ENCODE measurements around the gene ZNF165.

DNA sequence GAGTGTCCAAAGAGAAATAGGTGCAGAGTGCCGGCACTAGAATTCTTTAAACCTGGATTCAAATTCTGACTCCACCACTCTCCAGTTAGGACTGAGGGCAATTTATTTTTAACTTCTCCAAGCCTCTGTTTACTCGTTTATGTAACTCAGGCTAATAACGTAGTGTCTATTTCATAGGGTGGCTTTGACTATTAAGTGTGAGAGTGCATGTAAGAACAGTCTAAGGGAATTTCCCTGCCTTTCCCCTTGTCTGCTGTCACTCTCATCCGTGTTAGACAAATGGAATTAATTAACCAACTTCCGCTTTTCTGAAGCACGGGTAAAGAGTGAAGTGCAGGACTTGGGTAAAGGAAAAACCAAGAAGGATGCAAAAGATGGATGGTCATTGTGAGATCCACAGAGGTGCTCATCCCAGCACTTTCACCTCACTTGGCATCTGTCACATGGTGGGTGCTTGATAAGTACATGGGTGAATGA is 57.2 kb downstream of the ZNF165 start:
- TF ChIP-seq, protein P1, sequence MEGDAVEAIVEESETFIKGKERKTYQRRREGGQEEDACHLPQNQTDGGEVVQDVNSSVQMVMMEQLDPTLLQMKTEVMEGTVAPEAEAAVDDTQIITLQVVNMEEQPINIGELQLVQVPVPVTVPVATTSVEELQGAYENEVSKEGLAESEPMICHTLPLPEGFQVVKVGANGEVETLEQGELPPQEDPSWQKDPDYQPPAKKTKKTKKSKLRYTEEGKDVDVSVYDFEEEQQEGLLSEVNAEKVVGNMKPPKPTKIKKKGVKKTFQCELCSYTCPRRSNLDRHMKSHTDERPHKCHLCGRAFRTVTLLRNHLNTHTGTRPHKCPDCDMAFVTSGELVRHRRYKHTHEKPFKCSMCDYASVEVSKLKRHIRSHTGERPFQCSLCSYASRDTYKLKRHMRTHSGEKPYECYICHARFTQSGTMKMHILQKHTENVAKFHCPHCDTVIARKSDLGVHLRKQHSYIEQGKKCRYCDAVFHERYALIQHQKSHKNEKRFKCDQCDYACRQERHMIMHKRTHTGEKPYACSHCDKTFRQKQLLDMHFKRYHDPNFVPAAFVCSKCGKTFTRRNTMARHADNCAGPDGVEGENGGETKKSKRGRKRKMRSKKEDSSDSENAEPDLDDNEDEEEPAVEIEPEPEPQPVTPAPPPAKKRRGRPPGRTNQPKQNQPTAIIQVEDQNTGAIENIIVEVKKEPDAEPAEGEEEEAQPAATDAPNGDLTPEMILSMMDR (IDR thresholded peaks at IDR 0.05) = no peak
- TF ChIP-seq POLR2A (IDR thresholded peaks at IDR 0.05) = no peak
- no peak for TF ChIP-seq POLR2AphosphoS5 (IDR thresholded peaks at IDR 0.05)

Data from upper lobe of left lung (tissue), 4 donors.